Stimulated activated CD8-positive, alpha-beta memory T cell treated with anti-CD3 and anti-CD28 coated beads, Interleukin-4, amount 100 ng/mL, for 1 hour (primary cell): Measurements from ENCODE around the gene STRIP1.
"Not testable (repeated sequence)": the region's sequence is repeated elsewhere in the genome, so short reads cannot be mapped to it uniquely, and the experiment has no call there.

Experiments
- DNase-seq, 2 donors: peaks; one replicate each; pipeline ENCODE4 v3.0.0-alpha.2; 2020; ENCODE audit warnings: low read depth in 2 of 2, low spot score in 1 of 2

STRIP1 gene

GRCh38 chr1:110067893-110068645 is 33.6 kb downstream of the STRIP1 start:
- DNase-seq: no peak

GRCh38 chr1:110068646-110069403 is 34.4 kb downstream of the STRIP1 start:
- no peak for DNase-seq

- DNase-seq: no peak
These were observed 35.2 kb downstream of the STRIP1 start for GRCh38 chr1:110069404-110070281.

GRCh38 chr1:110070282-110070669 is 35.9 kb downstream of the STRIP1 start:
- DNase-seq: no peak

GRCh38 chr1:110070671-110071242 is 36.3 kb downstream of the STRIP1 start, which contains the start of gene ALX3:
TSS of gene ALX3 (minus strand) at chr1:110070672. CDS start at chr1:110070612, 60 bp downstream.
- DNase-seq: no peak

- no peak for DNase-seq
These were observed 39.7 kb downstream of the STRIP1 start for GRCh38 chr1:110074166-110074565.

- no peak for DNase-seq
These were observed 42.5 kb downstream of the STRIP1 start for GRCh38 chr1:110076789-110077500.

- DNase-seq: not testable (repeated sequence)
These were observed 45.6 kb downstream of the STRIP1 start for GRCh38 chr1:110079995-110080394.

GRCh38 chr1:110081061-110081460 is 46.6 kb downstream of the STRIP1 start:
- DNase-seq: no peak

GRCh38 chr1:110082477-110082876 is 48.1 kb downstream of the STRIP1 start:
- DNase-seq: no peak

- DNase-seq: no peak
These were observed 48.8 kb downstream of the STRIP1 start for GRCh38 chr1:110083061-110083865.

- DNase-seq: no peak
These were observed 49.4 kb downstream of the STRIP1 start for GRCh38 chr1:110083866-110084226.

- no peak for DNase-seq
These were observed 50.0 kb downstream of the STRIP1 start for GRCh38 chr1:110084227-110085078.

GRCh38 chr1:110085671-110086070 is 51.2 kb downstream of the STRIP1 start:
- no peak for DNase-seq

GRCh38 chr1:110086961-110087360 is 52.5 kb downstream of the STRIP1 start:
- no peak for DNase-seq

GRCh38 chr1:110087812-110088738 is 53.7 kb downstream of the STRIP1 start:
- no peak for DNase-seq

GRCh38 chr1:110088739-110089316 is 54.4 kb downstream of the STRIP1 start:
- no peak for DNase-seq
